MCF 10A (cell line): Measurements from ENCODE around the gene TMEM130. TPM values are rescaled to one million over a fixed set of nuclear protein-coding genes. Genes with fewer than 3 reads are reported as not detected.

ENCODE experiments used
- BruUV-seq: library from RNA; stranded (reverse); fragments of 400-500 nt; replicated peaks from 2 replicates; lab custom pipeline; 2021; lab: Mats Ljungman, UMichigan
- CTCF ChIA-PET: fragments of 300-600 bp; sonication (Branson Sonifier 250); formaldehyde crosslinking; extraction: SDS; loops from one replicate; lab custom pipeline; 2021; ENCODE audit warnings: antibody characterized with exemption, inconsistent platforms; lab: Yijun Ruan, JAX
- POLR2A ChIA-PET: fragments of 300-600, 350-650 bp; sonication (Branson Sonifier 250); formaldehyde crosslinking; extraction: SDS; loops from one replicate; lab custom pipeline; 2020; ENCODE audit warnings: antibody characterized with exemption, inconsistent platforms; lab: Yijun Ruan, JAX
- DNase-seq: peaks from one replicate; pipeline ENCODE4 v3.0.0-alpha.2; 2018; ENCODE audit not compliant: unreplicated experiment
- H3K27ac Mint-ChIP-seq: one replicate; pipeline ENCODE4 v1.8.0; 2022; ENCODE audit warnings: mild to moderate bottlenecking, low read depth, mixed read lengths; ENCODE audit not compliant: unreplicated experiment
- H3K27me3 Mint-ChIP-seq: one replicate; pipeline ENCODE4 v1.8.0; 2022; ENCODE audit warnings: mixed read lengths; ENCODE audit not compliant: insufficient read depth, unreplicated experiment
- H3K36me3 Mint-ChIP-seq: one replicate; pipeline ENCODE4 v1.8.0; 2022; ENCODE audit warnings: mild to moderate bottlenecking, moderate library complexity, mixed read lengths; ENCODE audit not compliant: insufficient read depth, unreplicated experiment
- H3K4me1 Mint-ChIP-seq: one replicate; pipeline ENCODE4 v1.8.0; 2022; ENCODE audit warnings: mixed read lengths; ENCODE audit not compliant: insufficient read depth, unreplicated experiment
- H3K4me3 Mint-ChIP-seq: one replicate; pipeline ENCODE4 v1.8.0; 2022; ENCODE audit warnings: mild to moderate bottlenecking, moderate library complexity, mixed read lengths; ENCODE audit not compliant: unreplicated experiment
- H3K9me3 Mint-ChIP-seq: one replicate; pipeline ENCODE4 v1.8.0; 2022; ENCODE audit warnings: mixed read lengths; ENCODE audit not compliant: unreplicated experiment
- intact Hi-C: fragments of 100-400 bp; cut with micrococcal nuclease; formaldehyde crosslinking; loops from 2 replicates; pipeline ENCODE4 v1.14.1; 2022
- total RNA-seq: library from RNA; stranded (reverse); gene quantifications from 2 replicates; pipeline ENCODE4 v1.2.3, GENCODE V29; 2022
- TF ChIP-seq, protein P1 (sequence below): fragments of 200-600 bp; IDR thresholded peaks from one replicate; pipeline ENCODE4 v1.8.0; 2022; ENCODE audit warnings: antibody characterized with exemption, mild to moderate bottlenecking; ENCODE audit not compliant: unreplicated experiment

TMEM130 gene
- total RNA-seq, 1 experiment from 2014 or later = not detected

- intact Hi-C loops = no loop called here
- no peaks in the 10 kb centered on the region for H3K27me3 Mint-ChIP-seq
- no peaks in the 10 kb centered on the region for H3K36me3 Mint-ChIP-seq
- BruUV-seq = no TSS peak
- H3K4me1 Mint-ChIP-seq = no peaks in the 10 kb centered on the region
- no peak for DNase-seq
- ChIA-PET CTCF (no interaction called here), POLR2A (no interaction called here)
- no peak overlapping the region for H3K27ac Mint-ChIP-seq
- TF ChIP-seq, protein P1, sequence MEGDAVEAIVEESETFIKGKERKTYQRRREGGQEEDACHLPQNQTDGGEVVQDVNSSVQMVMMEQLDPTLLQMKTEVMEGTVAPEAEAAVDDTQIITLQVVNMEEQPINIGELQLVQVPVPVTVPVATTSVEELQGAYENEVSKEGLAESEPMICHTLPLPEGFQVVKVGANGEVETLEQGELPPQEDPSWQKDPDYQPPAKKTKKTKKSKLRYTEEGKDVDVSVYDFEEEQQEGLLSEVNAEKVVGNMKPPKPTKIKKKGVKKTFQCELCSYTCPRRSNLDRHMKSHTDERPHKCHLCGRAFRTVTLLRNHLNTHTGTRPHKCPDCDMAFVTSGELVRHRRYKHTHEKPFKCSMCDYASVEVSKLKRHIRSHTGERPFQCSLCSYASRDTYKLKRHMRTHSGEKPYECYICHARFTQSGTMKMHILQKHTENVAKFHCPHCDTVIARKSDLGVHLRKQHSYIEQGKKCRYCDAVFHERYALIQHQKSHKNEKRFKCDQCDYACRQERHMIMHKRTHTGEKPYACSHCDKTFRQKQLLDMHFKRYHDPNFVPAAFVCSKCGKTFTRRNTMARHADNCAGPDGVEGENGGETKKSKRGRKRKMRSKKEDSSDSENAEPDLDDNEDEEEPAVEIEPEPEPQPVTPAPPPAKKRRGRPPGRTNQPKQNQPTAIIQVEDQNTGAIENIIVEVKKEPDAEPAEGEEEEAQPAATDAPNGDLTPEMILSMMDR = no peak
- H3K4me3 Mint-ChIP-seq = no peak overlapping the region
- H3K9me3 Mint-ChIP-seq = no peaks in the 10 kb centered on the region
Observed at GRCh38 chr7:98808751-98809460, 60.9 kb downstream of the TMEM130 start.

- TF ChIP-seq, protein P1 = no peak
- no peak for DNase-seq
- Mint-ChIP-seq H3K27me3 (no peaks in the 10 kb centered on the region), H3K4me1 (no peaks in the 10 kb centered on the region), H3K36me3 (no peaks in the 10 kb centered on the region), H3K9me3 (no peaks in the 10 kb centered on the region), H3K4me3 (no peak overlapping the region), H3K27ac (no peak overlapping the region)
- POLR2A ChIA-PET = interaction anchor here (0.9 to 1.4 kb wide), 2 partner anchors 16 to 19 kb away, joined by 3 to 4 read pairs; no protein-coding TSS in a partner anchor
- CTCF ChIA-PET = interaction anchor here (0.7 to 1.1 kb wide), 3 partner anchors 29 to 312 kb away, joined by 4 to 6 read pairs (median 4); no protein-coding TSS in a partner anchor
- intact Hi-C loops = no loop called here
- BruUV-seq = no TSS peak
Observed at GRCh38 chr7:98807068-98808048, 62.5 kb downstream of the TMEM130 start.

- POLR2A ChIA-PET = interaction anchor here (0.9 to 1.4 kb wide), 2 partner anchors 17 to 18 kb away, joined by 3 to 4 read pairs; no protein-coding TSS in a partner anchor
- H3K27ac Mint-ChIP-seq = no peak overlapping the region
- no peaks in the 10 kb centered on the region for H3K27me3 Mint-ChIP-seq
- no peaks in the 10 kb centered on the region for H3K9me3 Mint-ChIP-seq
- no peaks in the 10 kb centered on the region for H3K4me1 Mint-ChIP-seq
- CTCF ChIA-PET = interaction anchor here (0.5 to 1.1 kb wide), 5 partner anchors 20 to 311 kb away, joined by 3 to 6 read pairs (median 4); no protein-coding TSS in a partner anchor
- intact Hi-C loops = no loop called here
- no peak overlapping the region for H3K4me3 Mint-ChIP-seq
- TF ChIP-seq, protein P1 = no peak
- no peak for DNase-seq
- no TSS peak for BruUV-seq
- H3K36me3 Mint-ChIP-seq = no peaks in the 10 kb centered on the region
Observed at GRCh38 chr7:98805956-98806838, 63.6 kb downstream of the TMEM130 start.
